ENCODE measurements around the gene ZNF436. TPM values are rescaled to one million over a fixed set of nuclear protein-coding genes. Genes with fewer than 3 reads are reported as not detected.

The ZNF436 gene
- polyA plus RNA-seq, 1 experiment, result 8.1 TPM

GRCh38 chr1:23370709-23371584 lies 1.3 kb upstream of the ZNF436 start:
- ChIA-PET CTCF (interaction anchor here (1.1 to 3.9 kb wide), 3 partner anchors 23 to 169 kb away, joined by 3 to 15 read pairs (median 3); no protein-coding TSS in a partner anchor), POLR2A (interaction anchor here (1.6 kb wide), 1 partner anchor 27 kb away, joined by 3 read pairs; the partner anchor contains the start of gene HNRNPR)
- Histone ChIP-seq H3K36me3 (ENCODE audit: control insufficient read depth, insufficient read depth, low read length) (peaks cover 1% of the 10 kb centered on the region; the same call in 1 of the 2 replicates), H3K4me3 (ENCODE audit: low read depth, low read length) (peak overlapping the region; percentile 61), H3K27me3 (ENCODE audit: control insufficient read depth, insufficient read depth, low read length) (no peaks in the 10 kb centered on the region)
- TF ChIP-seq CTCF (IDR thresholded peaks at IDR 0.05; ENCODE audit: insufficient read depth, low read depth, low read length), result 0 out of 2 replicates have a peak, but pooled peaks have one; percentile 3
- DNase-seq (ENCODE audit: low read depth), result no peak

DNA sequence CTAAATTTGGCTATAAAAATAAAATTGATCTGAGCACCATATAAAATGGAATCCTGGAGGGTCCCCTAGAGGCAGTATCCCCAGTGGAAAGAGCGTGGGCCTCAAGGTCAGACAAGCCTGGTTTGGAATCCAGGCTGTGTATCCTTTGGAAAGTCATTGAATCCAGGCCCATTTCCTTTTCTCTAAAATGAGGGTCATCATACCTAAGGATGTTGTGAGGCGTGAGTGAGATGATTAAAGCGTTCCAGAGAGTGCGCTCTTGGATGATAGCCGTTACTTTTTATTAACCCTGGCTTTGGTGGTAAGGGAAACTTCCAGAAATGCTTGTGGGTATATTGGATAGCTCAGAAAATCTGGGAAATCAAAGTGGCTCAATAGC lies 683 bp upstream of the ZNF436 start:
- Histone ChIP-seq H3K27me3 (ENCODE audit: control insufficient read depth, insufficient read depth, low read length) (no peaks in the 10 kb centered on the region), H3K36me3 (ENCODE audit: control insufficient read depth, insufficient read depth, low read length) (peaks cover 1% of the 10 kb centered on the region; the same call in 1 of the 2 replicates), H3K4me3 (ENCODE audit: low read depth, low read length) (peak overlapping the region; percentile 61)
- 0 out of 2 replicates have a peak, but pooled peaks have one; percentile 20 for TF ChIP-seq CTCF (IDR thresholded peaks at IDR 0.05; ENCODE audit: insufficient read depth, low read depth, low read length)
- DNase-seq (ENCODE audit: low read depth), result no peak
- CTCF ChIA-PET, result interaction anchor here (1.1 to 3.9 kb wide), 2 partner anchors 33 to 169 kb away, joined by 3 to 15 read pairs; no protein-coding TSS in a partner anchor
- POLR2A ChIA-PET, result interaction anchor here (1.6 kb wide), 1 partner anchor 26 kb away, joined by 3 read pairs; the partner anchor contains the start of gene HNRNPR

- no peaks in the 10 kb centered on the region for H3K27me3 ChIP-seq (ENCODE audit: control insufficient read depth, insufficient read depth, low read length)
- peak overlapping the region; percentile 61 for H3K4me3 ChIP-seq (ENCODE audit: low read depth, low read length)
- POLR2A ChIA-PET, result interaction anchor here (0.6 to 1.6 kb wide), 4 partner anchors 10 to 133 kb away, joined by 3 to 5 read pairs (median 3); partner anchors contain the start of gene HNRNPR
- no peak for TF ChIP-seq CTCF (IDR thresholded peaks at IDR 0.05; ENCODE audit: insufficient read depth, low read depth, low read length)
- DNase-seq (ENCODE audit: low read depth), result no peak
- CTCF ChIA-PET, result interaction anchor here (1.0 to 3.9 kb wide), 7 partner anchors 13 to 128 kb away, joined by 3 to 16 read pairs (median 4); no protein-coding TSS in a partner anchor
- H3K36me3 ChIP-seq (ENCODE audit: control insufficient read depth, insufficient read depth, low read length), result peaks cover 2% of the 10 kb centered on the region; the same call in 1 of the 2 replicates
Measured at GRCh38 chr1:23368562-23369334, 888 bp downstream of the ZNF436 start.

DNA sequence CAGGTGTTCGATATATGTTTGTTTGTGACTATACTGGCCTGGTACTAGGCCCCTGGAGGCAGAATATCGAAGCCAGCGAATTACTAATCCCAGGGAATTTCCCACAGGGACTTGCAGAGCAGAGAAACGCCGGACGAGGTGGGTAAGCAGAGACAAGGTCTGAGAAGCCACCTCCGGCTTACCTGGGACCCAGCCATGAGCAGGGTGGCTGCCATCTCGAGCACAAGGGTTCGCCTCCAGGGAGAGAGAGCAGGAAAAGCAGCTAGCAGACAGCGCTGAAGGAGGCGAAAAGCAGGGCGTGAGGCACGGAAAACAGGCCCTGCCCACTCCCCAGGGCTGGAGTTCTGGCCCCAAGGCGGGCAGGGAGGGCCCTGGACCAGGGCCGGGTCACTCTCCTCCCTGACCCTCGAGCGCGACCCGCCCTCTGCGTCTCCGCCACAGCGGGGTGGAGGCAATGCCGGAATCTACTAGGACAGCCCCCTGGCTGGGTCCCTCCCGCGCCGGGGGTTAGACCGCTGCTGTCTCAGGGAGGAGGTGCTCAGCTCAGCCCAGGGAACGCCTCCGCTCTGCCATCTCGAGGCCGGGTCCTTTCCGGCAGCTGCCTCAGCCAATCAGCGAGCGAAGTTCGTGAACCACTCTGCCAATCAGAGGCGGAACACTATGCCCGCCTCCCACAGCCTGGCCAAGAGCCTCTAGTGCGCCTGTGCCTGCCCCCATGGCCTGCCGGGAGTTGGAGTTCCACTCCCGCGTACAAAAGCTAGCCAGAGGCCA lies 1.7 kb downstream of the ZNF436 start:
- peaks cover 3% of the 10 kb centered on the region for H3K36me3 ChIP-seq (ENCODE audit: control insufficient read depth, insufficient read depth, low read length)
- no peak for TF ChIP-seq CTCF (IDR thresholded peaks at IDR 0.05; ENCODE audit: insufficient read depth, low read depth, low read length)
- H3K27me3 ChIP-seq (ENCODE audit: control insufficient read depth, insufficient read depth, low read length), result no peaks in the 10 kb centered on the region
- H3K4me3 ChIP-seq (ENCODE audit: low read depth, low read length), result peak overlapping the region; percentile 61
- DNase-seq (ENCODE audit: low read depth), result peak; percentile 93
- ChIA-PET CTCF (interaction anchor here (1.0 to 2.1 kb wide), 5 partner anchors 12 to 54 kb away, joined by 3 to 16 read pairs (median 4); no protein-coding TSS in a partner anchor), POLR2A (interaction anchor here (0.6 to 0.8 kb wide), 3 partner anchors 9 to 133 kb away, joined by 3 to 5 read pairs (median 3); partner anchors contain the start of gene HNRNPR)
